ENCODE data around the gene PRRT4. TPM values are rescaled to one million over a fixed set of nuclear protein-coding genes. Genes with fewer than 3 reads are reported as not detected.

The PRRT4 gene
- total RNA-seq, 1 experiment from 2014 or later, result 0.24 TPM

- H3K4me2 ChIP-seq (ENCODE audit: insufficient read depth, insufficient read length, low read length), result no peak overlapping the region
- H3K27ac ChIP-seq (ENCODE audit: insufficient read length, low read depth, low read length), result no peak overlapping the region
- H3K79me1 ChIP-seq (ENCODE audit: insufficient read depth, low read depth, low read length, poor library complexity, severe bottlenecking), result no peaks in the 10 kb centered on the region
- no peak overlapping the region for H2BK120ac ChIP-seq (ENCODE audit: low read depth, low read length, poor library complexity, severe bottlenecking)
- H3K56ac ChIP-seq (ENCODE audit: insufficient read length, low read depth, low read length), result no peak overlapping the region
- H3K23ac ChIP-seq (ENCODE audit: insufficient read length, low read depth, low read length), result no peak overlapping the region
- Mint-ChIP-seq H3K4me3 (no peak overlapping the region), H3K27ac (no peak overlapping the region), H3K27me3 (ENCODE audit: low read depth) (peaks cover 21% of the 10 kb centered on the region), H3K36me3 (ENCODE audit: insufficient read depth in 1 of 3, low read depth in 3 of 3) (peaks cover 0 to 2% (median 0%) of the 10 kb centered on the region in 3 experiments; a peak in 3 of 7 replicates), H3K9me3 (no peaks in the 10 kb centered on the region), H3K4me1 (peaks cover 29 to 31% of the 10 kb centered on the region in 2 experiments)
- no peak overlapping the region for H3K9ac ChIP-seq (ENCODE audit: extremely low read depth, insufficient read length, low read length)
- H3K14ac ChIP-seq (ENCODE audit: insufficient read depth, low read length), result no peak overlapping the region
- WGBS (ENCODE audit: extremely low coverage, insufficient read length, low lambda C conversion rate), result no CpG with 5 or more reads among the region's 2 CpGs
- H2BK5ac ChIP-seq (ENCODE audit: insufficient read length, low read length), result no peak overlapping the region
- H3K4me1 ChIP-seq (ENCODE audit: insufficient read depth, low read length), result no peaks in the 10 kb centered on the region
- no peaks in the 10 kb centered on the region for H3K23me2 ChIP-seq (ENCODE audit: insufficient read length, low read depth, low read length, poor library complexity, severe bottlenecking)
- H3K27me3 ChIP-seq (ENCODE audit: insufficient read depth, low read length), result no peaks in the 10 kb centered on the region; the same call in 1 of the 2 replicates
- H4K91ac ChIP-seq (ENCODE audit: insufficient read length, low read depth, low read length), result no peak overlapping the region
- H2BK20ac ChIP-seq (ENCODE audit: low read depth, low read length, poor library complexity, severe bottlenecking), result no peak overlapping the region
- no peak for DNase-seq
- H4K5ac ChIP-seq (ENCODE audit: insufficient read length, low read depth, low read length), result no peak overlapping the region
- H3K79me2 ChIP-seq (ENCODE audit: insufficient read depth, low read length), result no peaks in the 10 kb centered on the region
- H4K20me1 ChIP-seq (ENCODE audit: control insufficient read depth, insufficient read depth, insufficient read length), result peaks cover 2% of the 10 kb centered on the region
- no peak overlapping the region for H2BK12ac ChIP-seq (ENCODE audit: insufficient read length, low read depth, low read length)
- no peak overlapping the region for H4K8ac ChIP-seq (replicated peaks; ENCODE audit: insufficient read length, low read depth, low read length)
- H2AK5ac ChIP-seq (ENCODE audit: insufficient read length, low read length), result no peak overlapping the region
- H2BK15ac ChIP-seq (ENCODE audit: low read depth, low read length), result no peak overlapping the region
- peak; percentile 20; the same call in 1 of the 3 replicates for TF ChIP-seq CTCF (conservative IDR thresholded peaks at IDR 0.05)
- H2AFZ ChIP-seq (ENCODE audit: low read length), result no peak overlapping the region
- H3K9me3 ChIP-seq (ENCODE audit: control insufficient read depth, low read depth, low read length), result no peaks in the 10 kb centered on the region
- no peak overlapping the region for H3K4ac ChIP-seq (ENCODE audit: low read depth, low read length)
- no peak overlapping the region for H3T11ph ChIP-seq (ENCODE audit: low read length)
- no peak overlapping the region for H3K18ac ChIP-seq (ENCODE audit: insufficient read length, low read depth, low read length)
These were observed 27.7 kb upstream of the PRRT4 start for GRCh38 chr7:128389085-128389617.

Measured in H9 (cell line).